ENCODE results near the gene ASCC3.

GRCh38 chr6:100886076-100886475 is 4.9 kb upstream of the ASCC3 start:
- TF ChIP-seq CTCF (IDR thresholded peaks at IDR 0.05) (no peak), POLR2AphosphoS5 (IDR thresholded peaks at IDR 0.05) (no peak)
